SK-MEL-5 (cell line): ENCODE data around the gene LRP2. TPM values are rescaled to one million over a fixed set of nuclear protein-coding genes. Genes with fewer than 3 reads are reported as not detected.
"Not testable (repeated sequence)": the region's sequence is repeated elsewhere in the genome, so short reads cannot be mapped to it uniquely, and the experiment has no call there.

Experiments used
- DNase-seq: peaks from one replicate; pipeline ENCODE4 v3.0.0-alpha.2; 2016; ENCODE audit warnings: low read depth, low spot score
- in situ Hi-C: cut with HindIII; loops from 2 replicates; pipeline ENCODE4 v1.10.0; 2016; ENCODE audit warnings: low sequenced_read_pairs, high pct_unique_total_duplicates, low pct_unique_long_range_greater_than_20kb
- total RNA-seq: library from RNA; depleted of rRNA; stranded (reverse); fragments of >200 nt; shearing (Covaris generic); gene quantifications from 2 replicates; pipeline ENCODE4 v1.2.3, GENCODE V29; 2014

Gene LRP2
- total RNA-seq, 1 experiment from 2014 or later = 9.2 TPM

DNA sequence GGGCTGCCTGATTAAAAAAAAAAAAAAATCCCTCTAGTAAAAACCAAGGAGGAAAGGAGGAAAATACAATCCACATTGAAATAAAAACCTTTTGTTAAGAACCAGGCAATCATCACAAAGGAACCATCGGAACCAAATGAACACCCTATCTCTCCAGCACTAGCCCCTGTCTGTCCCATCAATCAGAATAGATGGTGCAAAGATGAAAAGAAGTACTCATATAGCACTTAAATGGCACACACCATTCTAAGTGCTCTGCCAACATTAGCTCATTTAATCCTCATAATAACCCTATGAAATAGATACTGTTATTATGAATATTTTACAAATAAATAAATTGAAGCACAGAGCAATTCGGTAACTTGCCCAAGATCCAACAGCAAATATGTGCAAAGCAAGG lies 38.5 kb downstream of the LRP2 start:
- no peak for DNase-seq
- in situ Hi-C loops = no loop called here

- in situ Hi-C loops = no loop called here
- DNase-seq = no peak
Measured at GRCh38 chr2:169320561-169320960, 41.8 kb downstream of the LRP2 start.

DNA sequence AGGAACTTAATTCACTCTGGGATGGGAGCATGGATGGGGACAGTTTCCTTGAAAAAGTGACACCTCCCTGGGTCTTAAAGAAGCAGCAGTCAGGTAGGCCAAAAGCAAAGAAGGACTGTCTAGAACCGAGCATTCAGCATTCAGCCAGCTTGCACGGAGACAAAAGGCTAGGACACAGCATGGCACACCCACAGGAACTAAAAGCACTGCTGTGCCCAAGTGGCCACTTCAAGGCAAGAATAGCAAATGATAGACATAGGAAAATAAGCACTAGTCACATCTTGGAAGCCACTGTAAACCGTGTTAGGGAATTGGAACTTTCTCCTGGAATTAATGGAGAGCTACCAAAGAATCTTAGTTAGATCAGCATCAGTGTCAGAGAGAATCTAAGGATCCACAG lies 47.0 kb downstream of the LRP2 start:
- no peak for DNase-seq
- in situ Hi-C loops = no loop called here

GRCh38 chr2:169308349-169308748 lies 54.0 kb downstream of the LRP2 start:
- DNase-seq, in situ Hi-C loops: not testable (repeated sequence)

- in situ Hi-C loops, DNase-seq: not testable (repeated sequence)
Measured at GRCh38 chr2:169304689-169305088, 57.6 kb downstream of the LRP2 start.

GRCh38 chr2:169303579-169304305 lies 58.6 kb downstream of the LRP2 start:
- in situ Hi-C loops = no loop called here
- DNase-seq = no peak

DNA sequence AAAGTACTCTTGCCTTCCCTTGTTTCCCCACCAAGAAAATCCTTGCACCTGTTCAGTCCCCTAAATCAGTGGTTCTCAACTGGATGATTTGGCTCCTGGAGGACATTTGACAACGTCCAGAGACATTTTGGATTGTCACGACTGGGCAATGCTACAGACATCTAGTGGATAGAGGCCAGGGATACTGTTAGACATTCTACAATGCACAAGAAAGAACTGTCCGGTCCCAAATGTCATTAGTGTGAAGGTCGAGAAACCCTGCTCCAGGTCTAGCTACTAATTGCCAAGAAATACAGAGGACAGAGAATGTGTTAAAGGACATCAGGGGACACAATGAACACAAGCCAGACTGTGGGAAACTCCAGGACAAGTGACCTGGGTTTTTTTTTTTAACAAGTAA lies 60.0 kb downstream of the LRP2 start:
- in situ Hi-C loops = no loop called here
- DNase-seq = no peak

GRCh38 chr2:169301596-169302335 lies 60.6 kb downstream of the LRP2 start:
- DNase-seq = peak; percentile 31
- in situ Hi-C loops = no loop called here

- in situ Hi-C loops = no loop called here
- DNase-seq = no peak
Measured at GRCh38 chr2:169300636-169301530, 61.5 kb downstream of the LRP2 start.

DNA sequence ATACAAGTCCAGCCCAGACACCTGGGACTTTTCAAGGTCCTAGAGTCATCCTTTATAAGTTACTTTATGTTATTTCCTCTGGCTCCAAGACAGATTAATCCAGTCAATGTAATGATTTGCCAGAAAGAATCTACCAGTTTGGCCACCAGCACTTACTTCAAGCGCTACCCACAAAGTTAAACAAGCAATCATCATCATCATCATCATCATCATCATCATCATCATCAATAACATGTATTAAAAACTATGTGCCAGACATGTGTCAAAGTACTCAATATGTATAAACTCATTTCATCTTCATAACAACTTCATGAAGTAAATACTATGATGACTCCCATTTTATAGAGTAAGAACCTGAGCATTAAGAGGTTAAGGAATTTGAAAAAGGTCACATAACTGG lies 64.3 kb downstream of the LRP2 start:
- no peak for DNase-seq
- in situ Hi-C loops = no loop called here

- in situ Hi-C loops = no loop called here
- DNase-seq = no peak
Measured at GRCh38 chr2:169294001-169294675, 68.2 kb downstream of the LRP2 start.

DNA sequence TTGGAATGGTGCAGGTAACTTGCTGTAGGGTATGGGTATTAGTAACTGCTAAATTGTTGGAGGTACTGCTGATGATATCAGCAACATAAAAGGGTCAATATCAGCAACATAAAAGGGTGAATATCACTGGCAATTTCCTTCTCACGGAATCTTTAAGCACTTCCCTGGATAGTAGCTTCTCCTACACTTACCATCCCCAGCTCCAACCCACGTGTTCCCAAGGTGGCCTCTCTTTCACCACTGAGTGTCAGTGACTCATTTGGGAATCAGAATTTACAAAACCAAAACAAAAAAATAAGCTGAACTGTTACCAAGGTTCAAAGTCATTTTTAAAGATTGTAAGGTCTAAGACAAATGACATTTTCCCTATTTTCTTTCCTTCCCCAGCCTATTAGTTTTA lies 70.8 kb downstream of the LRP2 start:
- in situ Hi-C loops = no loop called here
- DNase-seq = no peak

GRCh38 chr2:169290433-169290832 lies 71.9 kb downstream of the LRP2 start:
- no peak for DNase-seq
- in situ Hi-C loops = no loop called here

DNA sequence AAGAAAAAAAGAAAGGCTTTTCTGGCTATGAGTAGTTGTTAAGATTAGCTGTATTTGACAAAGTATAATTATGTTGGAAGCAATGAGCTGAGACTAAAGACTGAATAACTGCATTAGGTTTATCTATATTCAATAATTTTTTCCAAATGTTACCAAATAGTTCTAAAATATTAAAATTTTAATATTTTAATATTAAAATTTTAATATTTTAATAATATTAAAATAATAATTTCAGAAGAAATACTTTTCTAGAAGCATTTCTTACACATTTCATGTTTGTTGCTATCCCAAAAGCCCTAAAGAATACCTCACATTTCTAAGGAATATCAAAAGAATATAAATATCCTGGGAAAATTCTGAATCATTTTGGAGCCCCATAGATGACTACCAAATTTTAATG lies 74.7 kb downstream of the LRP2 start:
- in situ Hi-C loops = no loop called here

DNA sequence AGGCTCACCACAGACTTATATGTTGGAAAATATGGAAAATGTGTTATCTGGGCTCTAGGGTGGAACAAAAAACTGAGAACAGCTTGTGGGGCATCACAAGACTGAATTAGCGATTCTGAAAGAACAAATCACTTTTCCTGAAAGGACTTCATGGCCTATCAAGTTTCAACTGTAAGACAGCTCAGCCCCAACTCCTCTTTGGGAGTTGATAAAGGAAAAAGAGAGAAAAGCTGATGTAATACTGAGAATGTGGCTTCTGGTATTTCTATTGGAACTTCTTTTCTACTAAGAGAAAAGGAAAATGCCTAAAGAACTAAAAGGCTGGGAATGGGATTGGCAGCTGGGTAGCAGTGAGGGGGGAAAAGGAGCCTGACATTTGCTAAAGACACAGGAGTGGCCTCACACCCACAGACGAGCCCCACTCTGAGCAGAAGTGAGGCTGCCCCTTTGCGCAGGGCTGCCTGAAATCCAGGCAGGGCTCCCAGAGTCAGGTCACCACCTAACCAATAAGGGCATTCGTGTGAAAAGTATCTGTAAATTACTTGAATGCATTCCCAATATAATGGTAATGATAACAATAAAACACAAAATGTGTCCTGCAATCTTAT lies 75.6 kb downstream of the LRP2 start:
- no peak for DNase-seq
- in situ Hi-C loops = no loop called here

More for the DNA sequence above, 74.7 kb downstream of the LRP2 start:
- no peak for DNase-seq

DNA sequence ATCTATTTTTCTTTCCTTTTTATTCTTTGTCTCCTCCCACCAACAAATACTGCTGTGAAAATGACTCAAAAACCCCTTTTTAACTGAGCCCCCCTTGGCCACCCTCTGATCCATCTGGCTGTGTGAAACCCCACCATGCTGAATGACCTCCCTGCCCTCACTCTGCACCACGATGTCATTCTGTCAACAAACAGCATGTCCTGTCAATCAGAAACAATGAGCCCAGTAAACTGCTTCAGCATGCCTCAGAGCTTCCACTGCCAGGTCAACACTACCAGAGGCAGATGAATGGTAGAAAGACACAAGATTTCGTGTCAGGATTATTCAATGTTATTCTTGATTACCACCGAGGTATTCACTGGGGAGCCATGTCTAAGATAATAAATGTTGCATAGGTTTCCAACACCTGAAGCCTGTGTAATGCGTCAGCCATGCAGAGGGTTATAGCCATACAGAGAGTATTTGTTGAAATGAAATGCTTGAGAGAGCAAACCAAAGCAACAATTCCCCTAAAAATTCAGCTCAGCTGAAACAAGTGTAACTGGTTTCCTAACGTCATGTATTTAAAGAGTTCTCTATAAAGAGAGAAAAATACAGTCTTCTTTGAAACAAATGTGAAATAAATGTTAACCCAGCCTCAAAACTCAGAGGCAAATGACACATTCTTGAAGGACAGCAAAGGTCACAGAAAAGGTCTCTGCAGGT lies 76.7 kb downstream of the LRP2 start:
- in situ Hi-C loops = no loop called here
- no peak for DNase-seq

DNA sequence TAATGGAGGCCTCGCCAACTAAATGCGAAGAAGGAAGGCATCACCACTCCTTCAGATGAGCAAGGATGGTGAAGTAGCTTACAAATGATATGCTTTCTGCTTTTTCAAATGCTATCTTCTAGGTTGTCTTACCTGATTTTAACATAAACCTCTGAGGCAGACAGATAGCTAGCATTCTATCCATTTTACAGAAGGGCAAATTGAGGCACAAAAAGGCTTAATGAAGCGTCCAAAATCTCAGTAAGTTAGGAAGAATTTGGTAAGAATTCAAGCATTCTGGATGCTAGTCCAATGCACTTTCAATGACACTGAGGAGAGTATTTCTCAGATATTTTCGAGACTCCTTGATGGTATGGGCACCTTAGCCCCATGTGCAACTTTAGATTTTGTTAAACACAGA lies 81.8 kb downstream of the LRP2 start:
- no peak for DNase-seq
- in situ Hi-C loops = no loop called here
